KMS-11 (cell line): ENCODE measurements around the gene FBXL4.

ENCODE experiments used
- H2AFZ ChIP-seq: fragments of 200-600 bp; sonication (generic); 2 replicates; pipeline ENCODE4 v1.6.1; 2016; ENCODE audit warnings: antibody characterized with exemption, mixed run types, low read depth
- H3K27ac ChIP-seq: fragments of 200-600 bp; sonication (generic); 2 replicates; pipeline ENCODE4 v1.6.1; 2016; ENCODE audit warnings: mild to moderate bottlenecking, mixed run types
- H3K27me3 ChIP-seq: fragments of 200-600 bp; sonication (generic); 2 replicates; pipeline ENCODE4 v1.6.1; 2017; ENCODE audit warnings: mild to moderate bottlenecking, low read depth, mixed run types, moderate library complexity; ENCODE audit not compliant: insufficient read depth
- H3K36me3 ChIP-seq: fragments of 200-600 bp; sonication (generic); 2 replicates; pipeline ENCODE4 v1.6.1; 2017; ENCODE audit warnings: mild to moderate bottlenecking, mixed run types; ENCODE audit not compliant: insufficient read depth
- H3K4me1 ChIP-seq: fragments of 200-600 bp; sonication (generic); 2 replicates; pipeline ENCODE4 v1.6.1; 2016; ENCODE audit warnings: mild to moderate bottlenecking, low read depth, mixed run types; ENCODE audit not compliant: poor library complexity, severe bottlenecking
- H3K4me2 ChIP-seq: fragments of 200-600 bp; sonication (generic); 2 replicates; pipeline ENCODE4 v1.7.0; 2016; ENCODE audit warnings: mild to moderate bottlenecking, mixed run types
- H3K4me3 ChIP-seq: fragments of 200-600 bp; sonication (generic); IDR thresholded peaks from 2 replicates; pipeline ENCODE4 v1.6.1; 2017; ENCODE audit warnings: low read depth, low read length, mixed read lengths; ENCODE audit not compliant: insufficient read depth
- H3K79me2 ChIP-seq: fragments of 200-600 bp; sonication (generic); 2 replicates; pipeline ENCODE4 v1.6.1; 2016; ENCODE audit warnings: low read depth, mixed run types; ENCODE audit not compliant: insufficient read depth
- H3K9ac ChIP-seq: fragments of 200-600 bp; sonication (generic); 2 replicates; pipeline ENCODE4 v1.6.1; 2016; ENCODE audit warnings: mild to moderate bottlenecking, mixed run types
- H4K20me1 ChIP-seq: fragments of 200-600 bp; sonication (generic); 2 replicates; pipeline ENCODE4 v1.6.1; 2016; ENCODE audit warnings: mild to moderate bottlenecking, mixed run types; ENCODE audit not compliant: insufficient read depth
- CTCF ChIP-seq: fragments of 200-600 bp; sonication (generic); conservative IDR thresholded peaks from 2 replicates; pipeline ENCODE4 v1.6.1; 2017; ENCODE audit warnings: low read depth, mild to moderate bottlenecking, antibody characterized with exemption, low read length, moderate library complexity, mixed read lengths

FBXL4 gene

GRCh38 chr6:98834060-98835031, 113.4 kb downstream of the FBXL4 start, which contains the start of gene POU3F2:
TSS of gene POU3F2 (plus strand) at chr6:98834574. CDS start at chr6:98834874, 300 bp downstream.
- no peaks in the 10 kb centered on the region for H4K20me1 ChIP-seq
- peaks cover 30% of the 10 kb centered on the region; the same call in 1 of the 2 replicates for H3K79me2 ChIP-seq
- peak within 1 kb of the TSS; percentile 69 for H2AFZ ChIP-seq
- H3K36me3 ChIP-seq, result no peaks in the 10 kb centered on the region
- peaks cover 19% of the 10 kb centered on the region for H3K4me1 ChIP-seq
- no peak within 1 kb of the TSS for H3K4me3 ChIP-seq
- peak within 1 kb of the TSS; percentile 93 for H3K4me2 ChIP-seq
- peak within 1 kb of the TSS; percentile 43 for H3K27ac ChIP-seq
- H3K27me3 ChIP-seq, result no peaks in the 10 kb centered on the region
- no peak for TF ChIP-seq CTCF
- peak within 1 kb of the TSS; percentile 61; the same call in 1 of the 2 replicates for H3K9ac ChIP-seq

- Histone ChIP-seq H3K36me3 (no peaks in the 10 kb centered on the region), H3K27ac (no peak overlapping the region; the same call in 1 of the 2 replicates), H4K20me1 (no peaks in the 10 kb centered on the region), H3K79me2 (peaks cover 28% of the 10 kb centered on the region; the same call in 1 of the 2 replicates), H3K9ac (peak overlapping the region; percentile 22; the same call in 1 of the 2 replicates), H3K4me2 (peak overlapping the region; percentile 48), H3K4me1 (peaks cover 19% of the 10 kb centered on the region), H3K27me3 (no peaks in the 10 kb centered on the region), H2AFZ (peak overlapping the region; percentile 58), H3K4me3 (no peak overlapping the region)
- TF ChIP-seq CTCF, result no peak
These were observed 114.3 kb downstream of the FBXL4 start for GRCh38 chr6:98833307-98834059.

- peaks cover 14% of the 10 kb centered on the region for H3K4me1 ChIP-seq
- H3K9ac ChIP-seq, result no peak overlapping the region
- H3K79me2 ChIP-seq, result peaks cover 23% of the 10 kb centered on the region; the same call in 1 of the 2 replicates
- H3K27ac ChIP-seq, result no peak overlapping the region
- no peaks in the 10 kb centered on the region for H4K20me1 ChIP-seq
- no peak overlapping the region for H3K4me3 ChIP-seq
- no peaks in the 10 kb centered on the region for H3K27me3 ChIP-seq
- no peak for TF ChIP-seq CTCF
- no peak overlapping the region for H2AFZ ChIP-seq
- no peaks in the 10 kb centered on the region for H3K36me3 ChIP-seq
- no peak overlapping the region for H3K4me2 ChIP-seq
These were observed 114.8 kb downstream of the FBXL4 start for GRCh38 chr6:98833057-98833306.

GRCh38 chr6:98832284-98833056, 115.3 kb downstream of the FBXL4 start:
- Histone ChIP-seq H3K4me2 (no peak overlapping the region), H3K79me2 (peaks cover 18% of the 10 kb centered on the region; the same call in 1 of the 2 replicates), H2AFZ (no peak overlapping the region), H3K27me3 (no peaks in the 10 kb centered on the region), H3K36me3 (no peaks in the 10 kb centered on the region), H3K27ac (no peak overlapping the region), H3K9ac (no peak overlapping the region), H3K4me3 (no peak overlapping the region), H3K4me1 (peaks cover 9% of the 10 kb centered on the region), H4K20me1 (no peaks in the 10 kb centered on the region)
- no peak for TF ChIP-seq CTCF
